ENCODE results near the gene TRIM67.

Gene TRIM67

GRCh38 chr1:231184891-231185290 is 23.0 kb downstream of the TRIM67 start:
- DNase-seq: no peak

- no peak for DNase-seq
Measured at GRCh38 chr1:231185391-231185790, 23.5 kb downstream of the TRIM67 start.

- DNase-seq: no peak
Measured at GRCh38 chr1:231186356-231187115, 24.7 kb downstream of the TRIM67 start.

GRCh38 chr1:231187571-231187970 is 25.7 kb downstream of the TRIM67 start:
- no peak for DNase-seq

DNA sequence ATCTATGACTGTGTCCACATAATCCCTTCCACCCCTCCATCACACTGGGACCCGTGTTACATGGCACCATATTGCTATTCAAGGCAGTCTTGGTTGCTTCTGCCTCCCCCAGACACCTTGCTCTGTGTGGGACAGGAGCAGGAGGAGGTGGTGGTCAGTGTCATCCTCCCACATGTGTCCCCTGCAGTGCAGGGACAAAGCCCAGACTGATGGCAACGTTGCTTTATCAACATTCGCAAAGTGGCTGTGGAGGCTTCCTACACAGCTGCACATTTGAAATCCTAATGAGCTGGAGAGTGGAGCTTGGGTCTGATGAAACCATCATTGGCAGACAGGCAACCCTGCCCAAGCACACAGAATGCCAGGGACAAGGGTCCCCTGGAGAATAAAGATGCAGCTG is 26.2 kb downstream of the TRIM67 start:
- no peak for DNase-seq

- DNase-seq: no peak
Measured at GRCh38 chr1:231188768-231189167, 26.9 kb downstream of the TRIM67 start.

- DNase-seq: no peak
Measured at GRCh38 chr1:231189683-231190270, 27.9 kb downstream of the TRIM67 start.

GRCh38 chr1:231190456-231190855 is 28.6 kb downstream of the TRIM67 start:
- DNase-seq: no peak

DNA sequence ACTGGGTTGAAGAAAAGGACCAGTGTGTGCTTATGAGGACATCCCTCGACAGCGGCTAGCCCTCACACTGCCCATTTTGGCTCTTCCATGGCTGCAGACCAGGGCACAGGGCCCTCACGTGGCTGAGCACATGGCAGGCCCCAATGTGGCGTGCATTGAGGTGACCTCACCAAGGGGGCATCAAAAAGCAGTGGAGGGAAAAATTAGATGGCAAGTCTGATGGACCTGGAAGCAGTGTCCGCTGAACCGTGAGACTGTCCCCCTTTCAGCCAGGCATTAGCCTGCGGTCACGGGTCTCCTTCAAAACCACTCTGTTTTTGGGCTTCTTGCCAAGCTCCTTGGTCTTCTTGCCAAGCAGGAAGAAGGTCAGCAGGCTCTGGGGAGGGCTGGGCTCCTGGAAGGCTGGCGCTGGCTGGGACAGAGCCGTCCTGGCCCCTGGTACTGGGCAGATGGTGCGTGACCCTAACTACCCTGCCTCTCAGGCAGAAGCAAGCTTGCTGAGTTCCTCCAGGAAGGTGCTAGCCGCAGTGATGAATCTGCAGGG is 30.8 kb downstream of the TRIM67 start:
- DNase-seq: no peak

DNA sequence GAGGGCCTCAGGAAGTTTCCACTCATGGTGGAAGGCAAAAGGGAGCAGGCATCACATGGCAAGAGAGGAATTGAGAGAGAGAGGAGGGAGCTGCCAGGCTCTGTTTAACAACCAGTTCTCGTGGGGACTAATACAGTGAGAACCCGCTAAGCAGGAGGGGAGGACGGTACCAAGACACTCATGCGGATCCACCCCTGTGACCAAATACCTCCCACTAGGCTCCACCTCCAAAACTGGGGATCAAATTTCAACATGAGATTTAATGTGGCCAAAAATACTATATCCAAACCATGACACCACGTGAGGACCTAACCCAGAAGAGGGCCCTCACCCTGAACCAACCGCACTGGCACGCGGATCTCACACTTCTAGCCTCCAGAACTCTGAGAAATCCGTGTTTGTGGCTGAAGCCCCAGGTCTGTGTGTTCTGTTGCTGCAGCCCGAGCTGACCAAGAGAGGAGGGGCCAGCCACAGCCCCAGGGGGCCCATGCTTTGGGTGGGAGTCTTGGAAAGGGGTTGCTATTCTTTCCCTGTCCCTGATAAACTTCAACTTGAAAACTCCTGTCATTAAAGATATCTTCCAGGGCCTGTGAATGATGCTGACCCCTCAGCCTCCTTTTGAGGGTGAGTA is 32.0 kb downstream of the TRIM67 start:
- DNase-seq: no peak

DNA sequence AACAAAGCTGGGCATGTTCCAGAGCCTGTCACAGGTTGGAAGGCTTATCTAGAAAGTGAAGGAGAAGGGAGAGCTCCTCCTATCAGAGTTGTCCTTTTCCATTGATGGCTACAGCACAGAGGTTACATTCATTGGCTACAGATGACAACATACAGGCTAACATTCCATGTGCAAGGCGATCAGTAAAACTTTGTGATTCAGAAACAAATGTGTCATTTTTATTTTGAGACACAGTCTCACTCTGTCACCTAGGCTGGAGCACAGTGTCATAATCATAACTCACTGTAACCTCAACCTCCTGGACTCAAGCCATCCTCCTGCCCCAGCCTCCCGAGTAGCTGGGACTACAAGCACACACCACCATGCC is 32.6 kb downstream of the TRIM67 start:
- DNase-seq: no peak

- DNase-seq: no peak
Measured at GRCh38 chr1:231194843-231195516, 33.1 kb downstream of the TRIM67 start.

GRCh38 chr1:231196307-231196706 is 34.4 kb downstream of the TRIM67 start:
- no peak for DNase-seq

GRCh38 chr1:231196728-231197127 is 34.9 kb downstream of the TRIM67 start:
- DNase-seq: no peak

DNA sequence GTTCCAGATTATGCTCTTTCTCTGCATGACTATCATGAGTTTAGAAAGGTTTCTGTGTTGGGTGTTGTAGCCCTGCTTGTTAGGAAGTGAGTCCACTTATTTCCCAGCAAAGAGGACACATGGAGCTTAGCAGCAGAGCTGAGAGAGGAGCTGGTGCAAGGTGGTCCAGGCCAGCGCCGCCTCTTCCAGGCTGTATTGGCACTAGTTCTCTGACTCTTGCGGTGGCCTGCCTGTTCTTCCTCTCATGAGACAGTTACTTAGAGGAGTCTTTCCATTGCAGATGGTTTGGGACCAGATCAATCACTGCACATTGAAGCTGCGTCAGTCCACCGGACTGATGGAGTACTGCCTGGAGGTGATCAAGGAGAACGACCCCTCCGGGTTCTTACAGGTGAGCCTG is 38.0 kb downstream of the TRIM67 start:
- DNase-seq: no peak

DNA sequence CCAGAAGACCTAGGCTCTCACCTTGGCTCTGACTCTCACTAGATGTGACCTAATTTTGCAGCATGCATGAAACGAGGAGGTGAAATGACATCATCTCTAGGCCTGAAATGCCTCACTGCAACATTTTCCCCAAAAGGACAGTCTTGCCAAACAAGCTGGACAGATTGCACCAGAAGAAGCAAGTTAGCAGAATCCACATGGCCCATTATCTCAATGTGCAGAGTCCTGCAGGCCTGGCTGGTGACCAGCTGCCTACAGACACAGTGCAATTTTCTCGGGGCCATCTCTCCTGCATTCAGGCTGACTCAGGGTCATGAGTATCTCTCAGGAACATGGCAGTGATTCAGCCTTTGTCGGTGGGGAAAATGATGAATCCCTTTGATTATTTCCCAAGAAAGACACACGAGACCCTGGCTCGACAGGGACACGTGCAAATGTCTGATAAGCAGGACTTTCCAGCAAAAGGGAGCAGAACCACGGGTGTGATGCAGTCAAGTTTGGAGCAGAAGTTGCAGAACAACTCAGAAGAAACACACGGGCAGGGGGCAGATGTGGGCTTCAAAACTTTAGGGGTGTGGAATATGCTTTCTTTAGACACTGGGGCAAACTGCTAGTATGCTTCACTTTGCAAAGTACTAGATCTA is 38.7 kb downstream of the TRIM67 start:
- peak; percentile 33 for DNase-seq

GRCh38 chr1:231201375-231201978 is 39.6 kb downstream of the TRIM67 start:
- DNase-seq: no peak

DNA sequence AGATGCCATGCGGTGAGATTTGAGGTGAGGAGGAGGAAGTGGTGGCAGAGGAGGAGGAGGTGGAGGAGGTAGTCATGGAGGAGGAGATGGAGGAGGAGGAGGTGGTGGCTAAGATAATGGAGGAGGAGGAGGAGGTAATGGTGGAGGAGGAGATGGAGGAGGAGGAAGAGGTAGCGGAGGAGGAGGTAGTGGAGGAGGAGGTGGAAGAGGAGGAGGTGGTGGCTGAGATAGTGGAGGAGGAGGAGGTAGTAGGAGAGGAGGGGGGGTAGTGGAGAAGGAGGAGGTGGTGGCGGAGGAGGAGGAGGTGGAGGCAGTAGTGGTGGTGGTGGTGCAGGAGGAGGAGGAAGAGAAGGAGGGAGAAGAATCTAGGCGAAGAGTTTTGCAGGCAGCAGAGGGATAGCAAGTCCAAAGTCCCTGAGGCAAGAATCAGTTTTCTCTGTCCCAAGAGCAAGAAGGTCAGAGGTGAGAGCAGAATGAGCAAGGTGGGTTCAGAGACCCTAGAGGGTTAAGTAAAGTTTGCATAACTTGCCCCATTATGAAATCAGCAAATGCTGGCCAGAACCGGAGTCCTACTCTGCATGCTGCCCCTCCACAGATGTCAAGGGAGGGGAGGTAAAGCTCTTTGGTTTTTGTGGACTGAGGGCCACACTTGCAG is 40.2 kb downstream of the TRIM67 start:
- DNase-seq: no peak

GRCh38 chr1:231203259-231204057 is 41.6 kb downstream of the TRIM67 start:
- no peak for DNase-seq

DNA sequence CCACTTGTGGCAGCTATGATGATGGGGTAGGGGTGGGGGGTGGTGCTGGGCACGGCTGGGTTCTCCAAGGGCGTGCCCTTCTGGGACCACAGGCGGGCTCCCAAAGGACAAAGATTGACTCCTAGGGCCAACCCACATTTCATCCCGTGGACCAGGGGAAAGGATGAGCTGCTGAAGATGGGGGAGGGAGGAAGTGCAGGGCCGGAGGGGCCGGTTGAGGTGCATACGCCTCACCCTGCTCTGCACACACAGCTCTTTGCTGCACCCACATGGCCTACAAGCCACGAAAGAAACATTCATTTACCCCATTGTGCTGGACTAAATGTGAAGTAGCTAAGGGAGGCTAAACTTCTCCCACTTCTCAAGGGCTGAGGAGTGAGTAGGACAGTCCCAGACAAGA is 45.0 kb downstream of the TRIM67 start:
- peak; percentile 25 for DNase-seq

GRCh38 chr1:231207437-231207836 is 45.6 kb downstream of the TRIM67 start:
- DNase-seq: no peak
